Hematopoietic multipotent progenitor cell treated with erythropoietin and hydrocortisone succinate and interleukin-3 and kit ligand, for 17 days (in vitro differentiated cells): ENCODE data around the gene SSR3.

Experiments used
- DNase-seq: peaks from one replicate; pipeline ENCODE4 v3.0.0-alpha.2; 2015; ENCODE audit warnings: low spot score

SSR3 gene

GRCh38 chr3:156536524-156537316 lies 18.2 kb downstream of the SSR3 start:
- DNase-seq: no peak

DNA sequence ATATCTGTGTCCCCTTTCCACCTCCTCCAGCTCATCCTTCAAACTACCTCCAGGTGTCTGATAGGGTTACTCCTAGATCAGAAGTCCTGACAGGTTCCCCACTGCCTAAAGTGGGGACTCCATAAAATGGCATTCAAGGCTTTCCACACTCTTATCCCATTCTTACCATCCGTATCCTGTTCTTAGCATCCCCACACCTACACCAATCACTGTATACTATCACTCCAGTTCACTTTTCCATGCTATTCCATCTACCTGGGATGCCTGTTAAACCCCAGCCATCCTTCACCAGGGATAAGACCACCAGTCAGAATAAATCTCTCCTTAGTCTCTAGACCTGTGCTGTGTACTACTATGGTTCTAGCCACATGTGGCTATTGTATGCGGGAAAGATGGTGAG lies 19.1 kb downstream of the SSR3 start:
- DNase-seq: no peak

- DNase-seq: no peak
Observed at GRCh38 chr3:156535162-156535627, 19.7 kb downstream of the SSR3 start.

DNA sequence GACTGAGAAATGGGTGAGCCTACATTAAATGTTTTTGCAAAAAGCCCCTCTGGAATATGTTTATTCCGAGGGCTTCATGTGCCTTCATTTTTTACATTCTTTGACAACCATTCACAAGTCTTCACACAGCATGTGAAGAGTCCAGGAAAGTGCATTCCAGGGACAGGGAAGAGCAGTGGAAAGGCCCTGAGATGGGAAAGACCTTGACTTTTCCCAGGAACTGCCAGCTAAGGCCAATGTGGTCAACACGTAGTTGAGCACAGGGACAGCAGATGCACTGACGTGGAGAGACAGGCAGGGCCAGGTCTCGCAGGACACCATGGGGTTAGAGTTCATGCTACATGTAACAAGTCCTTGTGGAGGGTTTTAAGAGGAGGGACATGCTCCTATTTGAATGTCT lies 21.7 kb downstream of the SSR3 start:
- no peak for DNase-seq

GRCh38 chr3:156532730-156533129 lies 22.2 kb downstream of the SSR3 start:
- DNase-seq: no peak

GRCh38 chr3:156530980-156531379 lies 23.9 kb downstream of the SSR3 start:
- no peak for DNase-seq

GRCh38 chr3:156527060-156527459 lies 27.9 kb downstream of the SSR3 start:
- DNase-seq: no peak

DNA sequence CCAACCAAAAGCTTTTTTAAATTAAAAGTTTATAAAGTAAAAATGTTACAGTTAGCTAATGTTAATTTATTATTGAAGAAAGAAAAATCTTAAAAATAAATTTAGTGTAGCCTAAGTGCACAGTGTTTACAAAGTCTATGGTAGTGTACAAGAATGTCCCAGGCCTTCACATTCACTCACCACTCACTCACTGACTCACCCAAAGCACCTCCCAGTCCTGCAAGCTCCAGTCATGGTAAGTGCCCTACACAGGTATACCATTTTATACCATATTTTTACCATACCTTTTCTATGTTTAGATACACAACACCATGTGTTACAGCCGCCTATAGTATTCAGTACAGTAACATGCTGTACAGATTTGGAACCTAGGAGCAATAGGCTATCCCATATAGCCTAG lies 29.1 kb downstream of the SSR3 start:
- no peak for DNase-seq

GRCh38 chr3:156522673-156523072 lies 32.2 kb downstream of the SSR3 start:
- no peak for DNase-seq

- no peak for DNase-seq
Observed at GRCh38 chr3:156519758-156520162, 35.2 kb downstream of the SSR3 start.

DNA sequence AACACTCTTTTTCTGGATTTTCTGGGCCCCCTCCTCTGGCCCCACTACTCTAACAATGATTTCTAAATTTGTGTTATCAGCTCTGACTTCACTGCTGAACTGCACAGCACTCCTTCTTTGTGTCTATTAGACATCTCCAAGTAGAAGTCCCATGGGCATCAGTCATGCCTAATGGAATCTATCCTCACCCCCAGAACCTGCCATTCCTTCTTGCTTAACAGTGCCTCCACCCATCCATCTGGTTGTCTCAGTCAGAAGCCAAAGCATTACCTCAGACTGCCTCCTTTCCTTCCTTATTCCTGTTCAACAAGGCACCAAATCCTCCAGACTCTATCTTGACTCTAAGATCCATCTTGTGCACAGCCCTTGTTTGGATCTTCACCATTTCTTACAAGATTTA lies 36.2 kb downstream of the SSR3 start:
- no peak for DNase-seq

DNA sequence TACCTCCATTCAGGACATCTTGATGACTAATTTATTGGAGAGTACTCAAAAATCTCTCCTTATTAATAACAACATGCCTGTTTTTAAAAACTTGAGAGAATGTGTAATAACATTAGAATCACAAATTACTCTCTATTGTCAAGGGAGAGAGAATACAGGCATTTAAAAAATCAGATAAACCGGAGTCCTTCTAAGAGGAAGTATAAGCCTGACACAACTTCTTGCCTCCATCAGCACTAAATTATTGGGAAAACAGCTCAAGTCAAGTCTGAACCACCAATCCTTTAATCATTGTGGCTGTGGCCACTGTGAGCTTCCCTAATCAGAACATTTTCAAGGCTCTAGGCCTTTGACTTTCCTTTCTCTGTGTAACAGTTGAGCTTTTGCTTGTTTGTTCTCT lies 38.0 kb downstream of the SSR3 start:
- no peak for DNase-seq

- no peak for DNase-seq
Observed at GRCh38 chr3:156516284-156516683, 38.6 kb downstream of the SSR3 start.

- no peak for DNase-seq
Observed at GRCh38 chr3:156513619-156514018, 41.3 kb downstream of the SSR3 start.

- no peak for DNase-seq
Observed at GRCh38 chr3:156511987-156512677, 42.8 kb downstream of the SSR3 start.

DNA sequence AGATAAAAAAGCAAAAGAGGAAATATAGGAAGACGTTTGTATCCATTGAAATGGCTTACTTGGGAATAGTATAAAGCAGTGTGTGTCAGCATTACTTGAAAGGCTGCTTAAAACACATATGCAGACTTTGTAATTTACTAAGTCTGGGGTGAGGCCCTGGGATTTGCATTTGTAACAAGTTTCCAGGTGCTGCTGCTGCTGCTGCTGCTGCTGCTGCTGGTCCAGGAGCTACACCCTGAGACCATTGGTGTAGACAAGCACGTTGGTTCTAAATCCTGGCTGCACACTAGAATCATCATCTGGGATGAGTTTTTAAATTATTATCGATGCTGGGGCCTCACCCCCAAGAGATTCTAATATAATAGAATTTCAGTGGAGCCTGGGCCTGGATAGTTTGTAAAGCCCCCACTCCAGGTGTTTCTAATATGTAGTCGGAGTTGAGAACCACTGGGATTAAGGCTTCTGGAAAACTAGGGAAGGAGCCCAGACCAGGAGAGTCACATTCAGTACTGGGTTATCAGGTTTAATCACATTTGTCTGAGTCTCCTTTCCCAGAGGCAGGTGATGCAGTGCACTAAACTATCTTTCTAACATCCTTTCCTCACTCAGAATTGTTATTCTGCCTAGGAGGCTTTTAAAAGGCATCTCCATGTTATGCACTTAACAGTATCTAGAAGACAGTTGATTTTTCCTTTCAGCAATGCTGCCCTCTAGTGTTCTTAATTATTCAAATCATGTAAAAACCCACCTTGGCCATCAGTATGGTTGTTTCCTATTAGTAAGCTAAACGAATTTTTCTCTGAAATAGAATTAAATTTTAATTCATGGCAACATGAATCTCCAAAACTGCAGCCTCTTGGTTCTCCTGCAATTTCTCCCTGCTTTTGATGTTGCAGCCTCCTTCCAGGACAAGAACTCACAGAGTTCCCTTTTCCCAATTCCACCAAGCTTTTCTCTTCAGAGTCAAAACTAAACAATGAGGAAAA lies 45.4 kb downstream of the SSR3 start:
- DNase-seq: peak; percentile 40

DNA sequence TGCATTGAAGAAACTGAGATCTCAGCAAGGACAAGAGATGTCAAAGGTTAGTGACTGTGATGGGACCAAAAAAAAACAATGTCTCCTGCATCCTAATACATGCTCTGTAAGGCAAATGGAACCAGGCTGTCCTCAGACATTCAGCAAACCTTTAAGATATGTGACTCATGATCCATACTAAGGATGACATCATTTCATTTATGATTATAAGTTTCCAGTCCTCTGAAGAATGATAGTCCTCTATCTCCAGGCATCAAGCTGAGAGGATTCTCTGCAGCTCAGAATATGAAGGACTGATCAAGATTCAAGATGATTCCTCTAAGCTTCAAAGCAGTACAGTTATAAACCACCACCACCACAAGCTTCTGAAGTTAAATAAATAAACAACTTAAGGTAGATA lies 47.6 kb downstream of the SSR3 start:
- DNase-seq: no peak

GRCh38 chr3:156498307-156498706 lies 56.6 kb downstream of the SSR3 start:
- DNase-seq: no peak

- no peak for DNase-seq
Observed at GRCh38 chr3:156497326-156497725, 57.6 kb downstream of the SSR3 start.

DNA sequence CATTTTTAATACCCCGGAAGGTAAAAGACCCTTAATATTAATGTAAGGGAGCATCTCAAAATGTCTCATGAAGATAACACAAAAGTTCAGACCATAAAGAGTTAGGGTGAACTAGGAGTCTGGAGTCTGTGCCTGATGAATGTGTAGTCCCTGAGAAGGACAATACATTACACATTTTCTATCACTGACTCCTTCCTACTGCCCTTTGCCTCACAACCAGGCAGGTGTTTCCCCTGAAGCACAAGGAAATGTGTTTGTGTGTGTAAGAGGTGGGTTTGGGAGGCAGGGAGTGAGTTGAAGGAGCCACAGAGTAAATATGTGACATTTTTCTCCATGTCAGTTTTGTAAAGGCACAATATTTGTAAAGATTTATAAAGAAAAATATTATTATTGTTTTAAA lies 59.1 kb downstream of the SSR3 start:
- DNase-seq: no peak

- DNase-seq: no peak
Observed at GRCh38 chr3:156493887-156494286, 61.0 kb downstream of the SSR3 start.

DNA sequence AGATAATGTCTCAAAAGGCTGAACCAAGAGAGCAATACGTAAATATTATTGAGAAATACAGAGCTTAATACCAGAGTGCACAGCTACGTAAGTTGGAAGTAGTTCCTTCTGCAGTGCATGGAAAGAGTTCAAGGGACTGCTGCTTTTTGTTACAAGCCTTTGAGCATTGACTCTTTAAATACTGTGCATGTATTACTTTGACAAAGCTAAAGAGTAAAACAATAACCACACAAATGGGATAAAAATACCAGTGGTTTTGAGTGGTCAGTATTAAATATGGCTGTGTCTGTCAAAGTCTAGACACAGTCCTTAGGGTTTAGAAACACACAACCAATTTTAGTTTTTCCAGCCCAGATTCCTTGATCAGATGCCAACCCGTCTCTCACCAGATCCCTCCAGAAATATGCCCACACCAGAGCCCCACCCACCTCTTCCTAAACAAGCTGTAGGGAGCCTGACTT lies 62.1 kb downstream of the SSR3 start:
- DNase-seq: no peak
